Large intestine (tissue), 3 donors: ENCODE measurements around the gene UBTD2. TPM values are rescaled to one million over a fixed set of nuclear protein-coding genes. Genes with fewer than 3 reads are reported as not detected.

ENCODE experiments used
- DNase-seq, 2 donors: peaks; one replicate each; pipeline versions ENCODE4 v3.0.0 to v3.0.0-alpha.2; 2013
- H3K27ac ChIP-seq: one replicate; pipeline ENCODE4 v1.5.1; 2013; ENCODE audit warnings: low read length
- H3K27me3 ChIP-seq: 2 replicates; pipeline ENCODE4 v1.6.1; 2013; ENCODE audit warnings: low read length; ENCODE audit not compliant: control insufficient read depth, insufficient read depth
- H3K36me3 ChIP-seq: 2 replicates; pipeline ENCODE4 v1.6.1; 2013; ENCODE audit warnings: low read length; ENCODE audit not compliant: control insufficient read depth, insufficient read depth
- H3K4me1 ChIP-seq: one replicate; pipeline ENCODE4 v1.6.1; 2013; ENCODE audit warnings: low read length; ENCODE audit not compliant: control insufficient read depth, insufficient read depth
- H3K4me3 ChIP-seq: one replicate; pipeline ENCODE4 v1.5.1; 2013; ENCODE audit warnings: low read length
- H3K9me3 ChIP-seq: one replicate; pipeline ENCODE4 v1.6.1; 2013; ENCODE audit warnings: mild to moderate bottlenecking, low read depth, low read length, moderate library complexity; ENCODE audit not compliant: control insufficient read depth
- WGBS: methylation state at CpG from one replicate; pipeline ENCODE4 v1.1.5; 2013; ENCODE audit warnings: low lambda C conversion rate; ENCODE audit not compliant: insufficient coverage; 5-methylcytosine and 5-hydroxymethylcytosine counted together
- polyA plus RNA-seq: library from polyadenylated mRNA; unstranded; fragments of 120-200 nt; gene quantifications from one replicate; pipeline ENCODE4 v1.2.1, GENCODE V29; 2013

The UBTD2 gene
- polyA plus RNA-seq, 1 donor = 43.6 TPM

DNA sequence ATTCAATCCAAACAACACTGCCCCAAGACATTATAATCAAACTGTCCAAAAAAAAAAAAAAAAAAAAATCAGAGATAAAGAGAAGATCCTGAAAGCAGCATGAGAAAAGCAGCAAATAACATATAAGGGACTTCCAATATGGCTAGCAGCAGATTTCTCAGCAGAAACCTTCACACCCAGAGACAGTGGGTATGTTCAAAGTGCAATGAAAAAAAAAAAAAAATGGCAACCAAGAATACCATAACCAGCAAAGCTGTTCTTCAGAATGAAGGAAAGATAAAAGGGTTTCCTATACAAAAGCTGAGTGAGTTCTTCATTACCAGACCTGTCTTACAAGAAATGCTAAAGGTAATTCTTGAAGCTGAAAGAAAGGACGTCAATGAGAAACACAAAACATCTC lies 32.1 kb downstream of the UBTD2 start:
- Histone ChIP-seq H3K4me1 (no peaks in the 10 kb centered on the region), H3K36me3 (peaks cover 19% of the 10 kb centered on the region), H3K27me3 (no peaks in the 10 kb centered on the region), H3K27ac (no peak overlapping the region), H3K9me3 (peaks cover 22% of the 10 kb centered on the region), H3K4me3 (no peak overlapping the region)
- 100% methylated on average over 1 of the region's 1 CpG for WGBS
- no peak for DNase-seq

- H3K4me3 ChIP-seq = no peak overlapping the region
- H3K27me3 ChIP-seq = no peaks in the 10 kb centered on the region
- peaks cover 14% of the 10 kb centered on the region for H3K9me3 ChIP-seq
- H3K27ac ChIP-seq = no peak overlapping the region
- H3K36me3 ChIP-seq = peaks cover 5% of the 10 kb centered on the region
- H3K4me1 ChIP-seq = no peaks in the 10 kb centered on the region
- WGBS = 100% methylated on average over 1 of the region's 2 CpGs
- no peak for DNase-seq
These were observed 34.9 kb downstream of the UBTD2 start for GRCh38 chr5:172248637-172249036.

DNA sequence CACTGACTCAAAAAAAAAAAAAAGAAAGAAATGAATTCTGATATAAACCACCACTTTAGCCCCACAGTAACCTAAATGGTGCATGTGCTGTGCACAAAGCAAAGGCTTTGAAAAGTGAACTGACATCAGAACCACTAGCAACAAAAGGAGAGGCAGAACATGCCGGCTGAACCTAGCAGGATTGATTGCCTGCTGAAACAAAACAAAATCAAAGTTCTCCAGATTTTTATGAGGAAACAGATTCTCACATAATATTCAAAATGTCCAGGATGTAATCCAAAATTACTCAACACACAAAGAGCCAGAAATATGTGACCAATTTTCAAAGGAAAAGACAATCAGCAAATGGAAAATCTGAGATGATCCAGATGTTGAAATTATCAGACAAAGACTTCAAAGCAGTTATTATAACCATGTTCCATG lies 37.9 kb downstream of the UBTD2 start:
- peaks cover 2% of the 10 kb centered on the region for H3K9me3 ChIP-seq
- H3K4me1 ChIP-seq = no peaks in the 10 kb centered on the region
- no CpG with 5 or more reads among the region's 1 CpG for WGBS
- H3K27me3 ChIP-seq = no peaks in the 10 kb centered on the region
- H3K36me3 ChIP-seq = peaks cover 8% of the 10 kb centered on the region
- no peak for DNase-seq
- H3K27ac ChIP-seq = no peak overlapping the region
- no peak overlapping the region for H3K4me3 ChIP-seq

- H3K4me3 ChIP-seq = no peak overlapping the region
- H3K27ac ChIP-seq = no peak overlapping the region
- no peaks in the 10 kb centered on the region for H3K27me3 ChIP-seq
- H3K9me3 ChIP-seq = no peaks in the 10 kb centered on the region
- WGBS = no CpG with 5 or more reads among the region's 2 CpGs
- no peak for DNase-seq
- H3K36me3 ChIP-seq = peaks cover 8% of the 10 kb centered on the region
- H3K4me1 ChIP-seq = no peaks in the 10 kb centered on the region
These were observed 38.5 kb downstream of the UBTD2 start for GRCh38 chr5:172245046-172245445.

DNA sequence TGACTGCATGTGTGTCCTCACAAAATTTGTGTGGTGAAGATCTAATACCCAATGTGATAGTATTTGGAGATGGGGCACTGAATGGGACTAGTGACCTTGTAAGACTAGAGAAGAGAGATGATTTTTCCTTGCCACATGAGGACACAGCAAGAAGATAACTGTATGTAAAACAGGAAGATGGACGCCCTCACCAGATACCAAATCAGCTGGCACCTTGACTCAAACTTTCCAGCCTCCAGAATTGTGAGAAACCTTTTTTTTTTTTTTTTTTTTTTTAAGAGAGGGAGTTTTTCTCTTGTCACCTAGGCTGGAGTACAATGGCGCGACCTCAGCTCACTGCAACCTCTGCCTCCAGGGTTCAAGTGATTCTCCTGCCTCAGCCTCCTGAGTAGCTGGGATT lies 40.3 kb downstream of the UBTD2 start:
- DNase-seq = no peak
- Histone ChIP-seq H3K27me3 (no peaks in the 10 kb centered on the region), H3K4me1 (no peaks in the 10 kb centered on the region), H3K36me3 (peaks cover 3% of the 10 kb centered on the region), H3K9me3 (no peaks in the 10 kb centered on the region), H3K4me3 (no peak overlapping the region), H3K27ac (no peak overlapping the region)
- no CpG with 5 or more reads among the region's 3 CpGs for WGBS

DNA sequence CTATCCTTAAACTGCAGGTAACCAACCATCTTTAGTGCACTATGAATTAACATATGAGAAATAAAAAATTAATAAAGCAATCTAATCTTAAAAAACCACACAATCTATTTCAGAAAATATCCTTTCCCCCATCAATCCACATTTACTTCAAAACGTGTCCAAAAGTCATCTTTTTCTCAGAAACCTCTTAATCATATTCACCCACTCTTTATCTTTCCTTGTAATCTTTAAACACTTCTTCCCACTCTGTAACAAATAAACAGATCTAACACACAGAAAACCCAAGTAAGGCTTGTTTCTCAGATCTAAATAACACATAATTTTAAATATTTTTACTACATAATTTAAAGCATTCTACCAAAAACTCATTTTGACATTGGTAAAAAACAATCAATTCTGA lies 45.2 kb downstream of the UBTD2 start:
- no peaks in the 10 kb centered on the region for H3K9me3 ChIP-seq
- no peak overlapping the region for H3K27ac ChIP-seq
- WGBS = 78% methylated on average over 1 of the region's 1 CpG
- peaks cover 8% of the 10 kb centered on the region for H3K36me3 ChIP-seq
- no peaks in the 10 kb centered on the region for H3K27me3 ChIP-seq
- H3K4me1 ChIP-seq = peaks cover 17% of the 10 kb centered on the region
- no peak overlapping the region for H3K4me3 ChIP-seq
- DNase-seq = no peak

- H3K27ac ChIP-seq = peak overlapping the region; percentile 73
- H3K9me3 ChIP-seq = no peaks in the 10 kb centered on the region
- peaks cover 17% of the 10 kb centered on the region for H3K4me1 ChIP-seq
- H3K27me3 ChIP-seq = no peaks in the 10 kb centered on the region
- WGBS = 82% methylated on average over 2 of the region's 3 CpGs
- peak; percentile 24 to 71 for DNase-seq
- peaks cover 17% of the 10 kb centered on the region for H3K36me3 ChIP-seq
- H3K4me3 ChIP-seq = no peak overlapping the region
These were observed 47.5 kb downstream of the UBTD2 start for GRCh38 chr5:172235827-172236736.

DNA sequence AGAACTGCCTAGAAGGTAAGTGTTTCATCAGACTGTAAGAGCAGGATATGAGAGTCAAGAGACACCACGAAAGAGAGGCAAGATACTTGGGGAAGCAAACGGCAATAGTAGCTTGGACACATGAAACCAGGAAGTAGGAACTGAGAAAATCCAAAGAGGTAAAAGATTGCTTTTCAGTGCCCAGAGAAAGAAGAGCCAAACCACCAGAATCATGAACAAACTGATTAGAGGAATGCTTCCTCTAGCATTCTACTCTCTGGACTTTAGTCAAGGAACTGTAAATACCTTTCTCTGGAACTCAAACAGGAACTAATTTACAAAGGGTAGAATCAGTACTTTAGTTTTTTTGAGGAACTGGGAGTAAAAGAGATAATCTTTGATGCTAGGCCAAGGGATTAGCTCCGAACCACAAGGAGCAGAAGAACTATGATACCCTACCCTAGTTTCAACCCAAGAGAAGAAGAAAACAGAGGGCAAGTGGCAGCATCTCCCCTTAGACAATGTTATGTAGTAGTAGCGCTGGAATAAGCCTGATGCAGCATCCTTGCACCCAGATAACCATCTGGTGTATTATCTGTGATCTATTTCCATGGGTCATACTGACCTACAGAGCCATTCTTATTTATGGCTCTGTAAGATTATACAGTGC lies 48.3 kb downstream of the UBTD2 start:
- Histone ChIP-seq H3K27ac (peak overlapping the region; percentile 73), H3K4me3 (no peak overlapping the region), H3K4me1 (peaks cover 17% of the 10 kb centered on the region), H3K36me3 (peaks cover 18% of the 10 kb centered on the region), H3K9me3 (no peaks in the 10 kb centered on the region), H3K27me3 (no peaks in the 10 kb centered on the region)
- 25% methylated on average over 1 of the region's 4 CpGs for WGBS
- DNase-seq = peak; percentile 47 to 82

- Histone ChIP-seq H3K36me3 (peaks cover 18% of the 10 kb centered on the region), H3K27me3 (no peaks in the 10 kb centered on the region), H3K4me1 (peaks cover 17% of the 10 kb centered on the region), H3K27ac (peak overlapping the region; percentile 73), H3K9me3 (no peaks in the 10 kb centered on the region), H3K4me3 (no peak overlapping the region)
- 100% methylated on average over 3 of the region's 4 CpGs for WGBS
- no peak for DNase-seq
These were observed 49.5 kb downstream of the UBTD2 start for GRCh38 chr5:172234031-172234430.

DNA sequence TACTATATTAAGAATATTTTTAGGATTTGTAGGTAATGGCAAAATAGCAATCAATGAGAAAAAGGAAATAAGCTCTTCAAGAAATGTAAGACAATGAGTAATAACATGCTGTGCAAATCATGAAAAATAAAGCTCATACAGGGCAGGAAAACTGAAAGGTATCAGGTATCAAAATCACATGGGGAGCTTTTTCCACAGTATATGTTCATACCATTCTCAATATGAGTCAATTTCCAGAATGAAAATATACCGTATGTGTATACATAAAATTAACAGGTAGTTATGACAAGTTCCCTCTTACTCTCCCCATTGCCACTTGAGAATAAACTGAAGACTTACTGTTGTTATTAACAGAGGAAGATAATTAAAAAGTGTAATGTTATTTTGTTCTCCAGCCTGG lies 53.7 kb downstream of the UBTD2 start:
- Histone ChIP-seq H3K27ac (no peak overlapping the region), H3K9me3 (no peaks in the 10 kb centered on the region), H3K27me3 (no peaks in the 10 kb centered on the region), H3K4me1 (no peaks in the 10 kb centered on the region), H3K4me3 (no peak overlapping the region), H3K36me3 (peaks cover 30% of the 10 kb centered on the region)
- DNase-seq = no peak
- 86% methylated on average over 1 of the region's 1 CpG for WGBS
